Naive B cell (primary cell): Measurements from ENCODE around the gene VPS35L. TPM values are rescaled to one million over a fixed set of nuclear protein-coding genes. Genes with fewer than 3 reads are reported as not detected.
A peak's percentile ranks its signal among the peaks of the same experiment; 100 is the strongest.
"Not testable (repeated sequence)": the region's sequence is repeated elsewhere in the genome, so short reads cannot be mapped to it uniquely, and the experiment has no call there.

Experiments
- ATAC-seq, 2 donors: fragments of 150-1000 bp; cut with Tn5 transposase; 2 replicates each; pipeline ENCODE4 v1.10.0; 2021; ENCODE audit warnings: low read depth in 2 of 2, mild to moderate bottlenecking in 2 of 2, moderate library complexity in 2 of 2
- DNase-seq: peaks from one replicate; pipeline ENCODE4 v3.0.0; 2022
- H3K27ac Mint-ChIP-seq, 6 donors: one replicate each; pipeline ENCODE4 v1.8.0; 2020 to 2022; ENCODE audit warnings: mild to moderate bottlenecking in 6 of 6, mixed read lengths in 6 of 6, moderate library complexity in 5 of 6, inconsistent platforms in 2 of 6
- H3K27me3 Mint-ChIP-seq, 3 donors: one replicate each; pipeline ENCODE4 v1.8.0; 2021 to 2022; ENCODE audit warnings: mixed read lengths in 3 of 3, mild to moderate bottlenecking in 1 of 3
- H3K36me3 Mint-ChIP-seq, 2 donors: one replicate each; pipeline ENCODE4 v1.8.0; 2020 to 2022; ENCODE audit warnings: mixed read lengths in 2 of 2, inconsistent platforms in 1 of 2, mild to moderate bottlenecking in 1 of 2
- H3K4me1 Mint-ChIP-seq, 3 donors: one replicate each; pipeline ENCODE4 v1.8.0; 2020 to 2022; ENCODE audit warnings: mixed read lengths in 3 of 3, inconsistent platforms in 1 of 3, mild to moderate bottlenecking in 1 of 3, moderate library complexity in 1 of 3
- H3K4me3 Mint-ChIP-seq, 8 donors: one replicate each; pipeline ENCODE4 v1.8.0; 2020 to 2022; ENCODE audit warnings: mild to moderate bottlenecking in 8 of 8, mixed read lengths in 8 of 8, moderate library complexity in 8 of 8, inconsistent platforms in 2 of 8
- H3K9me3 Mint-ChIP-seq, 7 donors: one replicate each; pipeline ENCODE4 v1.8.0; 2020 to 2022; ENCODE audit warnings: mixed read lengths in 7 of 7, mild to moderate bottlenecking in 5 of 7, inconsistent platforms in 2 of 7, moderate library complexity in 1 of 7
- polyA plus RNA-seq, 6 donors: library from polyadenylated mRNA; unstranded; fragments of 300-500 nt; fragmentation: Illumina TruSeq; gene quantifications; one replicate each; pipeline ENCODE4 v1.2.3, GENCODE V29; 2021; ENCODE audit warnings: low read depth in 6 of 6

VPS35L gene
- polyA plus RNA-seq, 6 donors from 2014 or later = 31.1 to 38.6 (median 33.8) TPM

DNA sequence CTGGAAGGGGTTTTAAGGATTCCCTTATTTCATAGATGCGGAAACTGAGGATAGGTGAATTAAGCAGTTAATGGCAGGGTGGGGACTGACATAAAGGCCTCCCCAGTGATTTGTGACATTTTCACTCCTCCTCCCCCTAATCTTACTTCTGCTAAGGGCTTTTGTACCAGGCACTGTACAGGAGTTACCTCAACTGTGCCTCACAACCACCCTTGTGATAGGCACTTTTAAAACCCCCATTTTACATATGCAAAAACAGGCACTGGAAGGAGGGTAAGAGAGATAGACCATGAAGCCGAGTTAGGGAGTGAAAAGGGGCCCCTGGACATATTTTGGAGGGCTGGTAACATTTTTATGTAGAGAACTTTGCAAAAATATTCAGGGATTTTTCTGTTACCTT, 32.7 kb upstream of the VPS35L start:
- Mint-ChIP-seq H3K9me3 (no peaks in the 10 kb centered on the region), H3K27me3 (no peaks in the 10 kb centered on the region), H3K4me3 (peak overlapping the region in 6 of 8 donors; percentile 93 to 99 (median 96)), H3K27ac (peak overlapping the region in 4 of 6 donors; percentile 36 to 91 (median 72)), H3K4me1 (peaks cover 32 to 55% (median 52%) of the 10 kb centered on the region in 3 donors), H3K36me3 (peaks cover 0 to 7% of the 10 kb centered on the region in 2 donors)
- no peak for ATAC-seq
- no peak for DNase-seq

DNA sequence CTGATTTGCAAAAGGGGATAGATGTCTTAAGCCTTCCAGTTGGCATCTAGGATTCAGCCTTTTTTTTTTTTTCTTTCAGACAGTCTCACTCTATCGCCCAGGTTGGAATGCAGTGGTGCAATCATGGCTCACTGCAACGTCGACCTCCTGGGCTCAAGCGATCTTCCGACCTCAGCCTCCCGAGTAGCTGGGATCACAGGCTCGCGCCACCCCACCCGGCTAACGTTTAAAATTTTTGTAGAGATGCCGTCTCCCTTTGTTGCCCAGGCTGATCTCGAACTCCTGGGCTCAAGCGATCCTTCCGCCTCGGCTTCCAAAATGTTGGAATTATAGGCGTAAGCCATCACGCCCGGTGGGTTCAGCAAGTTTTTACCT, 32.3 kb upstream of the VPS35L start:
- Mint-ChIP-seq H3K36me3 (peaks cover 0 to 7% of the 10 kb centered on the region in 2 donors), H3K27me3 (no peaks in the 10 kb centered on the region), H3K9me3 (no peaks in the 10 kb centered on the region), H3K27ac (peak overlapping the region in 1 of 6 donors; percentile 88), H3K4me1 (peaks cover 32 to 55% (median 52%) of the 10 kb centered on the region in 3 donors), H3K4me3 (peak overlapping the region in 6 of 8 donors; percentile 10 to 96 (median 68))
- DNase-seq (no peak), ATAC-seq (no peak)

DNA sequence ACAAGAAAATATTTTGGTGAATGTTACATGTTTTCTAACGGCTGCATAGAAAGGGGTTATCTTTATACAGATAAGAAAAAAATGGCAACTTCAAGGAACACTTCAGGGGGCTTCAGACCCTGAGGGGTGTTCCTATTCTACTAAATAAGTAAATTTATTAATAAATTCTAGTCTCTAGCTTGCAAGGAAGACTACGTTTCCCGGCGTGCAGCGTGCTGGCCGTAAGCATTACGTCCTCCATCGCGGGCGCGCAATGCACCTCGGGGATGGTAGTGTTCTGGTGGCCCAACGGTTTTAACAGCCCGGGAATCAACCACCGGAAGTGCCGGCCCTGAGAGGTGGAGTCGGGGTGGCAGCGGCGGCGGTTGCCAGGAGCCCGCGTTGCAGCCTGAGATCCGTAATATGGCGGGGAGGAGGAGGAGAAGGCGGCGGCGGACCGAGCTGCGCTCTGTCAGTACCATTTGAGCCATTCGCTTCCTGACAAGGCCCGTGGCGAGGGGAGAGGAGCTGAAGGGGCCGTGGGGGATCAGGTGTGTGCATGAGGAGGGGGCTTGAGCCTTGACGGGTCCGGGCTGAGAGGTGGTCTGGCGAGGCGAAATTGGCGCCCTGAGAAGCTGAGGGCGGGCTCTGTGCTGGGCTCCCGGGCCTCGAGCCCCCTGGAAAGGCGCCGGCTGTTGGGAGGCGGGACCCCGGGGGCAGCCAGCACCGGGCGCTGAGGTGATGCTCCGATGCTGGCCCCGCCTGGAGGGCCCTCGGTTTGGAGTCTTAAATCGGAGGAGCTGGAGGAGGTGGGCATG, 31.7 kb upstream of the VPS35L start, which contains the start of gene CCP110:
TSS of gene CCP110 (plus strand) at position 384 of the 797 bp plus-strand sequence. CDS start 3,940 bp downstream, outside the sequence.
- DNase-seq (peak; percentile 93), ATAC-seq (peak; percentile 83 to 86)
- peaks cover 28 to 52% (median 50%) of the 10 kb centered on the region in 3 donors for H3K4me1 Mint-ChIP-seq
- no peaks in the 10 kb centered on the region for H3K27me3 Mint-ChIP-seq
- H3K4me3 Mint-ChIP-seq = peak within 1 kb of the TSS; percentile 90 to 100 (median 96)
- peaks cover 2 to 7% of the 10 kb centered on the region in 2 donors for H3K36me3 Mint-ChIP-seq
- H3K9me3 Mint-ChIP-seq = no peaks in the 10 kb centered on the region
- peak within 1 kb of the TSS; percentile 88 to 98 (median 96) for H3K27ac Mint-ChIP-seq

DNA sequence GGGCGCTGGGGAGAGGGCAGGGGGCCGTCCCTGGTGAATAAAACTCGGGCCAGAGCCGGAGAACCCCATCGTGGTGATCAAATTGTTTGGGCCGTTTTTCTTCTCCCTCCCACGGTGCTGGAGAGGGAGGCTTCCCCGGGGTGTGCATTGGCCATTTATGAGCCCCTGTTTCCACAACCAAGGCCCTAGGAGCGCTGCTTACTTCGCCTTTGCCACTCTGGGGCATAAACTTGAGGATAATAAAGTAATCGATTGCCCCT, 31.2 kb upstream of the VPS35L start:
- Mint-ChIP-seq H3K27me3 (no peaks in the 10 kb centered on the region), H3K4me3 (peak overlapping the region; percentile 90 to 100 (median 96)), H3K27ac (peak overlapping the region; percentile 84 to 98 (median 90)), H3K9me3 (no peaks in the 10 kb centered on the region), H3K4me1 (peaks cover 28 to 52% (median 47%) of the 10 kb centered on the region in 3 donors), H3K36me3 (peaks cover 6 to 7% of the 10 kb centered on the region in 2 donors)
- ATAC-seq (no peak), DNase-seq (no peak)

DNA sequence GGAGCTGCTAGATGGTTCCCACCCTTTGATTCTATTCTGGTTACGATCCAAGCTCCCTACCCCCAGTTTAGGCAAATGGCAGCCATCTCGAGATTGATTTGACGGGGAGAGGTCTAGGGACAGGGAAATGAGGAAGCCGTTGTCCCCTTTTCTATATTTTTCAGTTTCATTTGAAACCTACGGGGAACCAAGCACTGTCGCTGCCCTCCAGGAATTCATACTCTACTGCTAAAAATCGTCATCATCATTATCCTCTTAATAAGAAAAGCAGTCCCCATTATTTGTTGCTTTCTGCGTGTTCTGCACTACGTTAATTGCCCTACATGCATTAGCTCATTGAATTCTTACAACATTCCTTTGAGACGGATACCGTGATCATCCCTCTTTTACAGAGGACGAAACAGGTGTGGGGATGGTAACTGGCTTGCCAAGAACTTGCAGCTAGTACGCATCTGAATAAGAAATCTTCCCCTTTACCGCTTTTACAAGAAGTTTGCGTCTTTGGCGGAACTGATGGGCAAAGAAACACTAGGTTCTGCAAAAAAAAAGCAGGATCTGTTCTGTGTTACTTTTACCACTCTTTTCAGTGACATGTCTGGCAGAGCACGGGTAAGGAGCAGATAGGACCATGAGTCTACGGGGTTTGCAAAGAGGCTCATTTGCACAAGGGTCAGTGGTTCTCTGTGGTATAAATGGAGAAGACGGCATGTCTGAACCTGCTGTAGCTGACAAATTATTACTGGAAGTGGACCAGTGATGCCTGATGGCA, 30.7 kb upstream of the VPS35L start:
- peaks cover 6 to 7% of the 10 kb centered on the region in 2 donors for H3K36me3 Mint-ChIP-seq
- no peaks in the 10 kb centered on the region for H3K9me3 Mint-ChIP-seq
- no peaks in the 10 kb centered on the region for H3K27me3 Mint-ChIP-seq
- H3K4me3 Mint-ChIP-seq = peak overlapping the region; percentile 90 to 100 (median 96)
- DNase-seq (peak; percentile 25), ATAC-seq (no peak)
- peak overlapping the region; percentile 84 to 98 (median 90) for H3K27ac Mint-ChIP-seq
- H3K4me1 Mint-ChIP-seq = peaks cover 28 to 49% (median 47%) of the 10 kb centered on the region in 3 donors

DNA sequence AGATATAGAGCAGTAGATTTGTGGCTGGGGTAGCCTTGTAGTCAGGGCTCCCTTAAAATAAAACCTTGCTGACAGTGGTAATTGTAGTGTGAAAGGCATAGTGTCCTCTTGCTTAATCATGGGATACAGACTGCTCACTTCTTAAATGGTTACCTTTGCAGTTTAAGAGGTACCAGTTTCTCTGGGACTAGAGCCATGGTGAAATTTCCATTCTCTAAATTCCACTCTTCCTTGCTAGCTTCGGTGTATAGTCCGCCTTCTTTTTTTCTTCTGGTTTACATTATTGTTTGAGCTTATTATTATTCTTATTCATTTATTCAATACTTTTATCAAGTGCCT, 30.1 kb upstream of the VPS35L start:
- H3K4me1 Mint-ChIP-seq = peaks cover 28 to 43% (median 42%) of the 10 kb centered on the region in 3 donors
- no peak for ATAC-seq
- H3K27ac Mint-ChIP-seq = peak overlapping the region in 2 of 6 donors; percentile 3 to 98
- no peaks in the 10 kb centered on the region for H3K27me3 Mint-ChIP-seq
- H3K9me3 Mint-ChIP-seq = no peaks in the 10 kb centered on the region
- no peak for DNase-seq
- H3K36me3 Mint-ChIP-seq = peaks cover 6 to 7% of the 10 kb centered on the region in 2 donors
- H3K4me3 Mint-ChIP-seq = peak overlapping the region; percentile 90 to 100 (median 96)

DNA sequence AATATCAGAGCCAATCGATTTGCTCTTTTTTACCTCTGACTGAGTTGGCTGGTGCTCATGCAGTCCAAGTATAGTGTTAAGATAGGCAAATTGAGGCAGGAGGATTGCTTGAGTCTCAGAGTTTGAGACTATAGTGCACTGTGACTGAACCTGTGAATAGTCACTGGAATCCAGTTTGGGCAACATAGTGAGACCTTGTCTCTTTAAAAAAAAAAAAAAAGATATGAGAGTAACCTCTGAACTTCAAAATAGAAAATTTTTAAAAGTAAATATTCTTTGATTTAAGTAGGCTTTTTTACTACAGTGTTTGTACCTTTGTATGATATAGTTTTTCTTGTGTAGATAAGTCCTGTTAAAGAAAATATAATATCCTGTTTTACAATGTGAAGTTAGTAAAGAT, 28.3 kb upstream of the VPS35L start:
- H3K4me1 Mint-ChIP-seq = peaks cover 14 to 27% (median 26%) of the 10 kb centered on the region in 3 donors
- ATAC-seq (no peak), DNase-seq (no peak)
- H3K9me3 Mint-ChIP-seq = no peaks in the 10 kb centered on the region
- H3K27me3 Mint-ChIP-seq = no peaks in the 10 kb centered on the region
- H3K4me3 Mint-ChIP-seq = no peak overlapping the region
- H3K27ac Mint-ChIP-seq = no peak overlapping the region
- H3K36me3 Mint-ChIP-seq = peaks cover 6 to 7% of the 10 kb centered on the region in 2 donors

DNA sequence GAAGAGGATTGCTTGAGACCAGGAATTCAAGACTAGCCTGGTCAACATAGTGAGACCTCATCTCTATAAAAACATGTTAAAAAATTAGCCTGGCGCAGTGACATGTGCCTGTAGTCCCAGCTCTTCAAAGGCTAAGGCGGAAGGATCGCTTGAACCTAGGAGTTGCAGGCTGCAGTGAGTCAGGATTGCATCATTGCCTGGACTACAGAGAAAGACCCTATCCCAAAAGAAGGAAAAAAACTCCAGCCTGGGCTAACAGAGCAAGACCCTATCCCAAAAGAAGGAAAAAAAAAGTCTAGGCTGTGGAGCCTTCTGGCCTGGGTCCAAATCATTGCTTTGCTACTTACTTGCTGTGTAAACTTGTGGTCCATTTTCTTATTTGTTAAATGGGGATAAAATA, 26.8 kb upstream of the VPS35L start:
- Mint-ChIP-seq H3K4me3 (no peak overlapping the region), H3K4me1 (peaks cover 12 to 20% (median 17%) of the 10 kb centered on the region in 3 donors), H3K27ac (no peak overlapping the region), H3K36me3 (peaks cover 5 to 6% of the 10 kb centered on the region in 2 donors), H3K9me3 (no peaks in the 10 kb centered on the region), H3K27me3 (no peaks in the 10 kb centered on the region)
- no peak for DNase-seq
- ATAC-seq = no peak

DNA sequence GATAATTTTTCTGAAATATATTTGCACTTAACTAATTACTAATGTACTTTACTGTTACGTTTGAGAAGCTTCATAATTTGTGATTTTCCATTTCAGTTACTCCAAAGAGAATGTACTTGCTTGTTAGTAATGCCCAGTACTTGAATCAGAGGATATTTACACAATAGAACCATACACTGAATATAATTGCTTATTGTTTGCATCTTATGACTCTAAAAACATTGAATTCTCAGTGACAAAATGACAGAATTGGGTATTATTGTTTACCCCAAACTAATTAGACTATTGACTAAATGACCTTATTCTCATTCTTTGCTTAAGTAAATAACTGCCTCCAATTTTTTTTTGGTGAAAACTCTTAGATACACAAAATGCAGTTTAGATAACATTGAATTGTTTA, 22.9 kb upstream of the VPS35L start:
- DNase-seq (no peak), ATAC-seq (no peak)
- no peaks in the 10 kb centered on the region for H3K9me3 Mint-ChIP-seq
- no peaks in the 10 kb centered on the region for H3K4me1 Mint-ChIP-seq
- no peaks in the 10 kb centered on the region for H3K27me3 Mint-ChIP-seq
- no peak overlapping the region for H3K27ac Mint-ChIP-seq
- H3K36me3 Mint-ChIP-seq = peaks cover 0 to 10% of the 10 kb centered on the region in 2 donors
- H3K4me3 Mint-ChIP-seq = no peak overlapping the region

DNA sequence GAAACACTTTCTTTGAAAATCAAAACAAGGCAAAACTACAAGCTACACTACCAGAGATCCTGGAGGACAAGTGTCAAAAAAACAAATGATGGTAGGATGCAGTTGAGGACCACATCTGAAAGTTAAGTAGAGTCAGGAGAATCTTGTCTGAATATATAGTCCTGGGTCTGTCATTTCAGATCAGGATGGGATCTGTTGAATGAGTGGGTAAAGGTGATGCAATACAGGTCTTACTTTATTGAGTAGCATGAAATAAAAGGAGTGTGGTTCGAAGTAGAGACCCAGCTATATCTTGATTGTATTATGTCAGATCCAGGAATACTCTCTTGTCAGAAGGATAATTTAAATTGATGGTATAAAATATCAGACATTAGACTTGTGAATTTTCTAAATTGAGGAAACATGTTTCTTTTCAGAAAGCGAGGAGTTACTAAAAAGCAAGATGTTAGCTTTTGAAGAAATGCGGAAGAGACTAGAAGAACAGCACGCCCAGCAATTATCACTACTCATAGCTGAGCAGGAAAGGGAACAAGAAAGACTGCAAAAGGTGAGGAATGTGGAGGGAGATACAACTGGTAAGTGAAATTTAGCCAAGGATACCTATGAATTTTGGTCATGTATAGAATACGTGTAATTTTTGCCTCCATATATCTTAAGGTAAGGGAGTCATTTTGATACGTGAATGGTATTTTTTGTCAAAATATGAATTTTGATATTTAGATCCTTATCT, 15.1 kb upstream of the VPS35L start:
- Mint-ChIP-seq H3K4me3 (no peak overlapping the region), H3K27me3 (no peaks in the 10 kb centered on the region), H3K4me1 (no peaks in the 10 kb centered on the region), H3K27ac (no peak overlapping the region), H3K36me3 (peaks cover 29 to 35% of the 10 kb centered on the region in 2 donors), H3K9me3 (peaks cover 0 to 1% (median 0%) of the 10 kb centered on the region in 7 donors)
- ATAC-seq (no peak), DNase-seq (no peak)

DNA sequence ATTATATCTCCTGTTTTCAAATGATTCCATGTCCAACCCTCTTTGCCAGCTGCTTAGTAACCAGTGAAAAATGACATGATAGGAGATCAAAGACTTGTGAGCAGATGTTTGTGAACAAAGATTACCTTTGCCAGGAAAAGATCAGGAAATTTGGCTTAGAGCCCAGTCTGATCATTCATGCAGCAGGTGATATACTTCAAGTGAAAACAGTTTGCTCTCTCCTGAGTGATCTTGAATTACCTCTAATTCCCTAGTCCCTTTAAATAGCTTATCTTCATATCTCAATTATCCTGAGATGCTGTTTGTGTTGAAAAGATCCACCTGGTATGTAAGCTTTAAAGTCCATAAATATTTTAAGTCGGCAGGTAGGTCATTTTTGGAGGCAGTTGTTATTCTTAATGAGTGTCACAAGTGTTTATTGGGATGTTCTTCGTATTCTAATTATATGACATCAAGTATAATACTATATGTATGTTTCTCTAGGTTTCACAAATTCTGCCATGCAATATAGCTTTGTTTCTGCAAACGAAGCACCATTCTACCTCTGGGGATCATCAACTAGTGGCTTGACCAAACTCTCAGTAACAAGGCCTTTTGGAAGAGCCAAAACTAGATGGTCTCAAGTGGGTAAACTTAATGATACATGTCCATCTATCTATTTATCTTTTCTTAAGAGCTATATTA, 13.2 kb upstream of the VPS35L start:
- H3K4me3 Mint-ChIP-seq = no peak overlapping the region
- no peaks in the 10 kb centered on the region for H3K4me1 Mint-ChIP-seq
- no peaks in the 10 kb centered on the region for H3K27me3 Mint-ChIP-seq
- peaks cover 25 to 35% of the 10 kb centered on the region in 2 donors for H3K36me3 Mint-ChIP-seq
- H3K9me3 Mint-ChIP-seq = peaks cover 0 to 1% (median 0%) of the 10 kb centered on the region in 7 donors
- DNase-seq (no peak), ATAC-seq (no peak)
- no peak overlapping the region for H3K27ac Mint-ChIP-seq

DNA sequence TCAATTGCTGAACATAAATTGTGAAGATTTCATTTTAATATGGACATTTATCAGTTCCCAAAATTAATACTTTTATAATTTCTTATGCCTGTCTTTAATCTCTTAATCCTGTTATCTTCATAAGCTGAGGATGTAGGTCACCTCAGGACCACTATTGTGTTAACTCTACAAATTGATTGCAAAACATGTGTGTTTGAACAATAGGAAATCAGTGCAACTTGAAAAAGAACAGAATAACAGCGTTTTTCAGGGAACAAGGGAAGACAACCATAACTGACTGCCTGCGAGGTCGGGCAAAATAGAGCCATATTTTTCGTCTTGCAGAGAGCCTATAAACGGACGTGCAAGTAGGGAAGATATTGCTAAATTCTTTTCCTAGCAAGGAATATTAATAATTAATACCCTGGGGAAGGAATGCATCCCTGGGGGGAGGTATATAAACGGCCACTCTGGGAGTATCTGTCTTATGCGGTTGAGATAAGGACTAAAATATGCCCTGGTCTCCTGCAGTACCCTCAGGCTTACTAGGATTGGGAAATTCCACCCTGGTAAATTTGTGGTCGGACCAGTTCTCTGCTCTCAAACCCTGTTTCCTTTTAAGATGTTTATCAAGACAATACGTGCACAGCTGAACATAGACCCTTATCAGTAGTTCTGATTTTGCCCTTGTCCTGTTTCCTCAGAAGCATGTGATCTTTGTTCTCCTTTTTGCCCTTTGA, 12.1 kb upstream of the VPS35L start:
- ATAC-seq, DNase-seq, H3K4me1 Mint-ChIP-seq, H3K4me3 Mint-ChIP-seq, H3K27me3 Mint-ChIP-seq, H3K9me3 Mint-ChIP-seq, H3K27ac Mint-ChIP-seq: not testable (repeated sequence)
- H3K36me3 Mint-ChIP-seq = peaks cover 25 to 35% of the 10 kb centered on the region in 2 donors
